ENCODE measurements around the gene TMEM175.

The TMEM175 gene

DNA sequence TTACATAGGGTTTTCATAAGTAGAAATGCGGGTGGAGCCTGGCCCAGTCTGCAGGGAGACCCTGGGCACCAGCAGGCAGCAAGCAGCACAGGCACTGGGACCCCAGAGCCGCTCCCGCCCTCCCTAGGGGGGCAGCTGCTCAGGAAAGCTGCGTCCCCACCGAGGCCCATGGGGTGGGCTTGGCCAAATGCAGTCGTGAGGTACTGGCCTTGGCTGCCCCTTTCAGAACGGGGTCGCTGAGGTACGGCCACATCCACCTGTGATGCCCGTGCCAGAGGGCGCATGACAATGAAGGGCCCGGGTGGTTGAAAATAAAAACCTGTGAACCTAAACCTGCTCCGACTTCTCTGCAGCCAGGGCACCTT is 16.7 kb downstream of the TMEM175 start:
- Histone ChIP-seq H3K36me3 (ENCODE audit: insufficient read depth, low read length) (no peaks in the 10 kb centered on the region), H2AFZ (ENCODE audit: low read depth, low read length) (no peak overlapping the region), H3K4me1 (ENCODE audit: insufficient read depth, low read length) (no peaks in the 10 kb centered on the region), H3K4me3 (ENCODE audit: low read length) (no peak overlapping the region), H3K9me3 (ENCODE audit: low read length) (no peaks in the 10 kb centered on the region), H3K27me3 (ENCODE audit: insufficient read depth, low read length) (no peaks in the 10 kb centered on the region)

DNA sequence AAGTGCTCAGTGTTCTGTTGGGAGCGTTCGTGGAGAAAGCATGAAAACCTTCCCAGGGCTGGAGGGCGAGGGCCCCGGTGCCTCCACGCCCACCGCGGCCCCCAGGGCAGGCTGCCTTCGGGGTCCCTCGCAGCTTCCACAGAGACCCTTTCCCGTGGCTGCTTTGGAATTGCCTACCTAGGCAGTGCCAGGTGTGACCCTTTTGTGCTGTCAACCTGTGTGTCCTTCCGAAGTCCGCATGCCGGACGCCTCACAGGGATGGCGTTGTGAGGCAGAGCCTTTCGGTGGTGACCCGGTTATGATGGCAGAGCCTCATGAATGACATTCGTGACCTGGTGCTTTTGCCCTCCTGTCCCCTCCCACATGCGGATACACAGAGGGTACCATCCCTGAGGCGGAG is 17.4 kb downstream of the TMEM175 start:
- Histone ChIP-seq H3K27me3 (ENCODE audit: insufficient read depth, low read length) (no peaks in the 10 kb centered on the region), H3K4me3 (ENCODE audit: low read length) (no peak overlapping the region), H3K9me3 (ENCODE audit: low read length) (no peaks in the 10 kb centered on the region), H3K4me1 (ENCODE audit: insufficient read depth, low read length) (no peaks in the 10 kb centered on the region), H2AFZ (ENCODE audit: low read depth, low read length) (no peak overlapping the region), H3K36me3 (ENCODE audit: insufficient read depth, low read length) (no peaks in the 10 kb centered on the region)

DNA sequence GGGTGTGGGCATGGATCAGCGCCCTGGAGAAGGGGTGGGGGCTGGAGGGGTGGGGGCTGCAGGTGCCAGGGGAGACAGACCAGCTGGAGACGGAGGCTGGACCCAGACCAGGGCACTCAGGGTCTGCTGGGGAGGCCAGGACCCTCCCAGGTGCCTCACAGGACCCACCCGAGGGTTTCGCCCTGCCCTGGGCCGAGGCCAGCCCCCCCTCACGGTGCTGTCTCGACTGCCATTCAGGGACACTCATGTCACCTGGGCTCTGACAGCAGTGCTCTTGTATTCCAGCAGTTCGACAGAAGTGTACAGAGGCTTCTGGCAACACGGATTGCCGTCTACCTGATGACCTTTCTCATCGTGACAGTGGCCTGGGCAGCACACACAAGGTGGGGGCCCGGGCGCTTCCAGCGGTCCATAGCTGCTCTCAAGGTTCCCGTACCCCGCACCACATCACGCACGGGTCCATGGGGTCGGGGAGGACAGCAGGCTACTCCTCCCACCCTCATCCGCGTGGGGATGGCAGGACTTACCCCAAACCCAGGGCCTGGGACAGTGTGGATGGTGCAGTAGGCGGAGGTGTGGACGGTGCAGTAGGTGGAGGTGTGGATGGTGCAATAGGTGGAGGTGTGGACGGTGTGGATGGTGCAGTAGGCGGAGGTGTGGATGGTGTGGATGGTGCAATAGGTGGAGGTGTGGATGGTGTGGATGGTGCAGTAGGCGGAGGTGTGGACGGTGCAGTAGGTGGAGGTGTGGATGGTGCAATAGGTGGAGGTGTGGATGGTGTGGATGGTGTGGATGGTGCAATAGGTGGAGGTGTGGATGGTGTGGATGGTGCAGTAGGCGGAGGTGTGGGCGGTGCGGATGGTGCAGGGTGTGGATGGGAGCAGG is 18.1 kb downstream of the TMEM175 start:
- no peaks in the 10 kb centered on the region for H3K9me3 ChIP-seq (ENCODE audit: low read length)
- no peaks in the 10 kb centered on the region for H3K27me3 ChIP-seq (ENCODE audit: insufficient read depth, low read length)
- no peak overlapping the region for H2AFZ ChIP-seq (ENCODE audit: low read depth, low read length)
- H3K36me3 ChIP-seq (ENCODE audit: insufficient read depth, low read length): peaks cover 2% of the 10 kb centered on the region
- no peak overlapping the region for H3K4me3 ChIP-seq (ENCODE audit: low read length)
- no peaks in the 10 kb centered on the region for H3K4me1 ChIP-seq (ENCODE audit: insufficient read depth, low read length)

DNA sequence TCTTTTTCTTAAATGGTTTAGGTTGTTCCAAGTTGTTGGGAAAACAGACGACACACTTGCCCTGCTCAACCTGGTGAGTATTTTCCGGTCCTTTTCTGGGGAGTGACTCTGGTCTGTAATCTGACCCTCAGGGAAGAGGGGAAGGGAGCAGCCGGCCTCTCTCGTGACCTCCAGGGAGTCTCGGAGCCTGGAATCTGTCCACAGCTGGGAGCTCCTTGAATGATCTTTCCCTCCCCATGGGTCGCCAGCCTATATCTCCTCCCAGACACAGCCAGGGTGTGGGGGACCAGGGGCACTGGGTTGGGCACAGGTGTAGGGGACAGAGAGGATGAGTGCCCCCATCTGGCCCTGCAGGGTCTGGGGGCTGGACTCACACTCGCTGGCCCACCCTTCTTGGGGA is 18.9 kb downstream of the TMEM175 start:
- peaks cover 5% of the 10 kb centered on the region for H3K36me3 ChIP-seq (ENCODE audit: insufficient read depth, low read length)
- no peaks in the 10 kb centered on the region for H3K27me3 ChIP-seq (ENCODE audit: insufficient read depth, low read length)
- no peak overlapping the region for H2AFZ ChIP-seq (ENCODE audit: low read depth, low read length)
- H3K4me3 ChIP-seq (ENCODE audit: low read length): no peak overlapping the region
- no peaks in the 10 kb centered on the region for H3K9me3 ChIP-seq (ENCODE audit: low read length)
- no peaks in the 10 kb centered on the region for H3K4me1 ChIP-seq (ENCODE audit: insufficient read depth, low read length)

DNA sequence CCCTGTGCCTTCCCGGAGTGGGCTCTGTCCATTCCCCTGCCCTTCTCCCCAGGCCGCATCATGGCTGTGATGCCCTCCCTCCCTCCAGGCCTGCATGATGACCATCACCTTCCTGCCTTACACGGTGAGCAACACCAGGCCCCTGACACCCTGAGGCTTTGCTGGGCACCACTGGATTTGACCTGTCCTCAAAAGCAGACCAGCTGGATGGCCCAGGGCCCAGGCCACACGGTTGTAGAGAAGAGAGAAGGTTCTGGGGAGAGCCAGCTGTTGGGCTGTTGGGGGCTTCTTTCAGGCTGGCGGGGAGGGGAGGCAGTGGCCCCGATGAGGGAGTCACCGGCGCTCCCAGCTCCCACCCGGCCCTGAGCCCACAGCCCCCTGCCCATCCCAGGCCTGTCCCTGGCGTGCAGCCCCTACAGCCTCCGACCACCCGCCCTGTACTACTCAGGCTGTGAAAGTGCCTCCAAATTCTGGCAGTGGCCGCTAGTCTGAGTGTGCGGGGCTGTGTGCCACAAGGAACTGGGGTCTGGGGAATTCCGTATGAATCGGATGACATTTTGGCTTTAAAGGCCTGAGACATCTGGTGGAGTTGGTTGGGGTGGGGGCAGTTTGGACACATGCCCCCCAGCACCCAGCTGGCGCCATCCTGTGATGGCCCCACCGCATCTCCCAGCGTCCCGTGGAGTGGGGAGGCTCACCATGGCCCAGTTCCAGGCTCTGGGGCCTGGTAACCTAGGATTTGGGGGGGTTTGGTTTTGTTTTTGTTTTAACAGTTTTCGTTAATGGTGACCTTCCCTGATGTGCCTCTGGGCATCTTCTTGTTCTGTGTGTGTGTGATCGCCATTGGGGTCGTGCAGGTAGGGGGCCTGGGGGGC is 19.6 kb downstream of the TMEM175 start:
- Histone ChIP-seq H3K4me1 (ENCODE audit: insufficient read depth, low read length) (no peaks in the 10 kb centered on the region), H3K27me3 (ENCODE audit: insufficient read depth, low read length) (no peaks in the 10 kb centered on the region), H3K9me3 (ENCODE audit: low read length) (no peaks in the 10 kb centered on the region), H2AFZ (ENCODE audit: low read depth, low read length) (no peak overlapping the region), H3K36me3 (ENCODE audit: insufficient read depth, low read length) (peaks cover 5% of the 10 kb centered on the region), H3K4me3 (ENCODE audit: low read length) (no peak overlapping the region)

DNA sequence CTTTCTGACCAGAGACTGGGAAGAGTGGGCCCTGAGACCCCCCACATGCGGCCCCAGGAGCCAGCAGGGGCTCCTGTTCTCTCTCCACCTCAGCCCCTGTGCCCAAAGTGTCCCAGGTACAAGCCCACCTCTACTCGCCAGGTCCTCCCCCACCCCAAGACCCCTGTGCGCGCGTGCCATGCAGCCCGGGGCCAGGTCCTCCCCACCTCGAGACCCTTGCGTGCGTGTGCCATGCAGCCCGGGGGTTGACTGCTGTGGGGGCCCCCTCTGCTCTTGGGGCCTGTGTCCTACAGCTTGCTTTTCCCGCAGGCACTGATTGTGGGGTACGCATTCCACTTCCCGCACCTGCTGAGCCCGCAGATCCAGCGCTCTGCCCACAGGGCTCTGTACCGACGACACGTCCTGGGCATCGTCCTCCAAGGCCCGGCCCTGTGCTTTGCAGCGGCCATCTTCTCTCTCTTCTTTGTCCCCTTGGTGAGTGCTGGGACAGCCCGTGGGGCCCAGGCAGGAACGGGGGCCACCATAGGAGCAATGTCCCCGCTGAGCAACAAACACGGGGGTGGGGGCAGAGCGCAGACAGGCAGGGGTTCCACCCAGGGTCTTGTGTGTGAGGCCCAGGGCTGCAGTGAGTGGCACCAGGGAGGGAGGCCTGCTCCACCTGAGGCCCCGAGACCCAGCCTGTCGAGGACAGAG is 20.8 kb downstream of the TMEM175 start:
- Histone ChIP-seq H3K9me3 (ENCODE audit: low read length) (no peaks in the 10 kb centered on the region), H3K27me3 (ENCODE audit: insufficient read depth, low read length) (no peaks in the 10 kb centered on the region), H3K36me3 (ENCODE audit: insufficient read depth, low read length) (peaks cover 5% of the 10 kb centered on the region), H3K4me3 (ENCODE audit: low read length) (no peak overlapping the region), H3K4me1 (ENCODE audit: insufficient read depth, low read length) (no peaks in the 10 kb centered on the region), H2AFZ (ENCODE audit: low read depth, low read length) (no peak overlapping the region)

DNA sequence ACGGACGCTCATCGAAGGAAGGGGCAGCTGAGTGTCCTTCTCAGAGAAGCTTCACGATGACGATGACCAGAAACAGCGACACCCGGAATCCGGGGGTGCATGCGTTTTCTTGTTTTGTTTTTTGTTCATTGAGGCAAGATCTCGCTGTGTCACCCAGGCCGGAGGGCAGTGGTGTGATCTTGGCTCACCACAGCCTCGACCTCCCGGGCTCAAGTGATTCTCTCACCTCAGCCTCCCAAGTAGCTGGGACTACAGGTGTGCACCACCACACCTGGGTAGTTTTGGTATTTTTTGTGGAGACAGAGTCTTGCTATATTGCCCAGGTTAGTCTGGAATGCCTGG is 21.3 kb downstream of the TMEM175 start:
- Histone ChIP-seq H3K4me3 (ENCODE audit: low read length) (no peak overlapping the region), H3K4me1 (ENCODE audit: insufficient read depth, low read length) (no peaks in the 10 kb centered on the region), H3K36me3 (ENCODE audit: insufficient read depth, low read length) (peaks cover 5% of the 10 kb centered on the region), H2AFZ (ENCODE audit: low read depth, low read length) (no peak overlapping the region), H3K9me3 (ENCODE audit: low read length) (no peaks in the 10 kb centered on the region), H3K27me3 (ENCODE audit: insufficient read depth, low read length) (no peaks in the 10 kb centered on the region)

DNA sequence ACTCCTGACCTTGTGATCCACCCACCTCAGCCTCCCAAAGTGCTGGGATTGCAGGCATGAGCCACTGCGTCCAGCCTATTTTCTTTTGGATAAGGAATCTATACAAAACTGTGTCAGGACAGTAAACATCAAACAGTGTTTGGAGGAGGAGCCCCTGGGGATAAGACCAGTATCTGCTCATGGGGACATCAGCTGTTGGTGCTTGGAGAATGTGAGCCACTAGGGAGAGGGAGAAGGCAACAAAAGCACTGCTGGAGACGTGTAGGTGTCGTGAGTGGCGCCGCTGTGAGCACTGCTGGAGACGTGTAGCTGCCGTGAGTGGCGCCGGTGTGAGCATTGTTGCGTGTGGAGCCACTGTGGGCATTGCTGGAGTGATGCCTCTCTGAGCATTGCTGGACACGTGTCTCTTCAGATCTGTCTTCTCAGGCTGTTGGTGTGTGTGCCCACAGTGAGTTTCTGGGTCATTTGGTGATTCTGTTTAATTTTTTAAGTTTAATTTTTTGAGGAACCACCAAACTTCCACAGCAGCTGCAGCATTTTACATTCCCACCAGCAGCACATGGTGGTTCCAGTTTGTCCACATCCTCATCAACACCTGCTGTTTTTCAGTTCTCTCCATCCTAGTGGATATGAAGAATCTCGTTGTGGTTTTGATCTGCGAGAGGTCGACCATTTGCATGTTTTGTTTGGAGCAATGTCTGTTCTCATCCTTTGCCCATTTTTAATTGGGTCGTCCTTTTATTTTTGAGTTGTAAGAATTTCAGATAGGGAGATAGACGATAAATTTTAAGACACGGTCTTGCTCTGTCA is 22.2 kb downstream of the TMEM175 start:
- H3K9me3 ChIP-seq (ENCODE audit: low read length): no peaks in the 10 kb centered on the region
- no peak overlapping the region for H3K4me3 ChIP-seq (ENCODE audit: low read length)
- no peaks in the 10 kb centered on the region for H3K4me1 ChIP-seq (ENCODE audit: insufficient read depth, low read length)
- H3K36me3 ChIP-seq (ENCODE audit: insufficient read depth, low read length): peaks cover 5% of the 10 kb centered on the region
- H2AFZ ChIP-seq (ENCODE audit: low read depth, low read length): no peak overlapping the region
- H3K27me3 ChIP-seq (ENCODE audit: insufficient read depth, low read length): no peaks in the 10 kb centered on the region

DNA sequence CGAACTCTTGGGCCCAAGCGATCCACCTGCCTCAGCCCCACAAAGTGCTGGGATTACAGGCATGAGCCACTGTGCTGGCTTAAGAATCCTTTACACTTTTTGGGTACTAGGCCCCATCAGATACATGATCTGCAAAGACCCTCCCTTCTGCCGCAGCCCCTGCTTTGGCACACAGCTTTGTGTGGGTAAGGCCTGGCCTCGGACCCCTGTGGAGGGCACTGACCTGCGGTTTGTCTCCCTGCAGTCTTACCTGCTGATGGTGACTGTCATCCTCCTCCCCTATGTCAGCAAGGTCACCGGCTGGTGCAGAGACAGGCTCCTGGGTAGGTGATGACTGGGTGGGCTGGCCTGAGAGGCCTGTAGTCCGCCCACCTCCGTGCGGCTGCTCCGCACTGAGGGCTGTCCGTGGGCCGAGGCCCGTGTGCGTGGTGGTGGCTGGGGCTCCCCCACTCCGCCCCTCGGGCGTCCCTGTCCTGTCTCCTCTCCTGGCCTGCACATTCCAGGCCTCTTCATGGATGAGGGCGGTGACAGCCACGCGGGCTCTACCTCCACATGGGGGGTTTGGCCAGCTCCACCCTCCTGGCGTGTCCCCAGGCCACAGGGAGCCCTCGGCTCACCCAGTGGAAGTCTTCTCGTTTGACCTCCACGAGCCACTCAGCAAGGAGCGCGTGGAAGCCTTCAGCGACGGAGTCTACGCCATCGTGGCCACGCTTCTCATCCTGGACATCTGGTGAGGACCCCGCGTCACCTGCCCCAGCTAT is 23.1 kb downstream of the TMEM175 start:
- Histone ChIP-seq H3K36me3 (ENCODE audit: insufficient read depth, low read length) (peaks cover 6% of the 10 kb centered on the region), H3K4me3 (ENCODE audit: low read length) (no peak overlapping the region), H3K9me3 (ENCODE audit: low read length) (no peaks in the 10 kb centered on the region)

DNA sequence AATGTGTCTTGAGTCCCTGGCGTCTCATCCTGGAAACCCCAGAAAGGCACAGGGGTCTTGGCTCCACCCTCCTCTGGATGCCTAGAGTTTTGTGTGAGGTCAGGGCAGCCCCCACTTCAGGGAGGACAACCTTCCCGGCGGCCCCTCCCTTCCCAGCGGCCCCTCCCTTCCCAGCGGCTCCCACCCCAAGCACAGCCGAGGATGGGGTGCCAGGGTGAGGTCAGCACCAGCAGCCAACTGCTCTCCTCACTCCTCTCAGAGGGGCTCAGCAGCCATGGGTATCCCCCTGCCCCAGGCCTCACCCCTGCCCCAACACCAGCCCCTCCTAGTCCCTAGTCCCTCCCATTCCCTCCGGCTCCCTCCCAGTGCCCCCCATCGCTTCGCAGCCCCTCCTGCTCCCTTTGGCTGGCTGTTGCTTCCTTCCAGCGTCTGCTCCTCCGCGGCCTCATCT is 23.7 kb downstream of the TMEM175 start:
- H3K4me3 ChIP-seq (ENCODE audit: low read length): no peak overlapping the region
- peaks cover 7% of the 10 kb centered on the region for H3K36me3 ChIP-seq (ENCODE audit: insufficient read depth, low read length)
- H3K9me3 ChIP-seq (ENCODE audit: low read length): no peaks in the 10 kb centered on the region
- H2AFZ ChIP-seq (ENCODE audit: low read depth, low read length): no peak overlapping the region
- no peaks in the 10 kb centered on the region for H3K27me3 ChIP-seq (ENCODE audit: insufficient read depth, low read length)
- no peaks in the 10 kb centered on the region for H3K4me1 ChIP-seq (ENCODE audit: insufficient read depth, low read length)

More for the DNA sequence above, 23.1 kb downstream of the TMEM175 start:
- no peaks in the 10 kb centered on the region for H3K4me1 ChIP-seq (ENCODE audit: insufficient read depth, low read length)
- no peak overlapping the region for H2AFZ ChIP-seq (ENCODE audit: low read depth, low read length)
- no peaks in the 10 kb centered on the region for H3K27me3 ChIP-seq (ENCODE audit: insufficient read depth, low read length)

DNA sequence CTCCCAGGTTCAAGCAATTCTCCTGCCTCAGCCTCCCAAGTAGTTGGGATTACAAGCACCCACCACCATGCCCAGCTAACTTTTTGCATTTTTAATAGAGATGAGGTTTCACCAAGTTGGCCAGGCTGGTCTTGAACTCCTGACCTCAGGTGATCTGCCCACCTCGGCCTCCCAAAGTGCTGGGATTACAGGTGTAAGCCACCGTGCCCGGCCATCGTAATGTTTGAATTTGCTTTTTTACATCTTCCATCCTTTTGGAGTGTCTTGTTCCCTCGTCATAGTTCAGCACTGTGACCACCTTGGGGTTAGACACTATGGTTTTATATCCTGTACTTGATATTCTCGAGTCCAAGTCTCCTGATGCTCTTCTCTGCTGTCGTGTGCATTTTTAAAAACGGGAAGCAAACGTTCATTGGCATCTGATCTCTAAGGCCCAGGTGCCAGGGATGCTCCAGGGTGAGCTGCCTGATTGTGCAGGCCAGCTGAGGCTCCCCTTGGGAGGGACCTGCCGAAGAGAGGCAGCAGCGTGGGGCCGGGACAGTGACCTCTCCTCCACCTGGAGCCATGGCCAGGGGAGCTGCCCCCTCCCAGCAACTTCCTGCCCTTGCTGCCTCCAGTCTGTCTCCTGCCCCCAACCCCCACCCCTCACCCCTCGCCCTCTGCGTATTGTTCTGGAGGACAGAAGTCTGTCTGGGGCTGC is 24.4 kb downstream of the TMEM175 start:
- H3K27me3 ChIP-seq (ENCODE audit: insufficient read depth, low read length): no peaks in the 10 kb centered on the region
- no peaks in the 10 kb centered on the region for H3K9me3 ChIP-seq (ENCODE audit: low read length)

More for the DNA sequence above, 24.4 kb downstream of the TMEM175 start:
- Histone ChIP-seq H2AFZ (ENCODE audit: low read depth, low read length) (no peak overlapping the region), H3K4me1 (ENCODE audit: insufficient read depth, low read length) (no peaks in the 10 kb centered on the region), H3K4me3 (ENCODE audit: low read length) (no peak overlapping the region), H3K36me3 (ENCODE audit: insufficient read depth, low read length) (peaks cover 7% of the 10 kb centered on the region)

All from neuron (in vitro differentiated cells).